HCT116 (cell line): ENCODE measurements around the gene SMARCD1. TPM values are rescaled to one million over a fixed set of nuclear protein-coding genes. Genes with fewer than 3 reads are reported as not detected.

ENCODE experiments used
- ATAC-seq: fragments of 200-7000 bp; cut with Tn5 transposase; 2 replicates; pipeline ENCODE4 v1.9.1; 2020; ENCODE audit warnings: mild to moderate bottlenecking, moderate library complexity
- BruUV-seq: library from RNA; stranded (reverse); fragments of 400-500 nt; replicated peaks from 2 replicates; lab custom pipeline; 2021; lab: Mats Ljungman, UMichigan
- CTCF ChIA-PET: fragments of 300-600 bp; sonication (Branson Sonifier 250); formaldehyde crosslinking; loops from one replicate; lab custom pipeline; 2021; ENCODE audit warnings: antibody characterized with exemption; lab: Charles Lee
- POLR2A ChIA-PET: fragments of 300-600, 350-600 bp; sonication (Branson Sonifier 250); formaldehyde crosslinking; loops from one replicate; lab custom pipeline; 2021; ENCODE audit warnings: antibody characterized with exemption; lab: Charles Lee
- RAD21 ChIA-PET, 2 experiments: fragments of 300-600 bp; sonication (Branson Sonifier 250); formaldehyde crosslinking; loops; one replicate each; lab custom pipeline; 2023; ENCODE audit warnings: low total read pairs in 2 of 2; ENCODE audit not compliant: uncharacterized antibody in 2 of 2, unreplicated experiment in 2 of 2, low non-redundant PET in 1 of 2; lab: Charles Lee
- DNase-seq: peaks from one replicate; pipeline ENCODE4 v3.0.0-alpha.2; 2010; ENCODE audit warnings: low read depth, low spot score
- H2AFZ ChIP-seq: fragments of 200-600 bp; shearing (Covaris generic), sonication (generic); 2 replicates; pipeline ENCODE4 v1.6.1; 2017; ENCODE audit warnings: low read depth, mixed run types, mixed read lengths, antibody characterized with exemption, low read length; ENCODE audit not compliant: poor library complexity, severe bottlenecking
- H3K27ac ChIP-seq: 2 replicates; pipeline ENCODE4 v1.5.1; 2012; ENCODE audit warnings: low read depth, low read length
- H3K27me3 ChIP-seq: fragments of 200-600 bp; sonication (generic); 2 replicates; pipeline ENCODE4 v1.6.1; 2016; ENCODE audit warnings: mixed run types, low read length, mixed read lengths; ENCODE audit not compliant: insufficient read depth
- H3K36me3 ChIP-seq, 2 experiments: fragments of 200-500 bp in 1 of 2; fragments of 200-600 bp in 1 of 2; sonication (Bioruptor generic) in 1 of 2; sonication (generic) in 1 of 2; 2 replicates each; pipeline versions ENCODE4 v1.5.1 to v1.6.1; 2014 to 2016; ENCODE audit warnings: low read length in 2 of 2, inconsistent platforms in 1 of 2, mixed read lengths in 1 of 2, mixed run types in 1 of 2; ENCODE audit not compliant: insufficient read depth in 2 of 2, control insufficient read depth in 1 of 2
- H3K4me1 ChIP-seq, 2 experiments: fragments of 200-600 bp in 1 of 2; sonication (generic) in 1 of 2; 2 replicates each; pipeline versions ENCODE4 v1.5.1 to v1.6.1; 2012 to 2017; ENCODE audit warnings: low read length in 2 of 2, inconsistent platforms in 1 of 2, mild to moderate bottlenecking in 1 of 2, mixed read lengths in 1 of 2, mixed run types in 1 of 2, moderate library complexity in 1 of 2; ENCODE audit not compliant: insufficient read depth in 2 of 2, control insufficient read depth in 1 of 2
- H3K4me2 ChIP-seq: fragments of 200-600 bp; sonication (generic); 2 replicates; pipeline ENCODE4 v1.6.1; 2017; ENCODE audit warnings: mixed run types, low read length, mixed read lengths
- H3K4me3 ChIP-seq, 2 experiments: fragments of 200-600 bp in 1 of 2; sonication (generic) in 1 of 2; replicated peaks in 1 of 2; 2 replicates each; pipeline ENCODE4 v1.5.1; 2011 to 2016; ENCODE audit warnings: low read length in 2 of 2, control low read depth in 1 of 2, low read depth in 1 of 2, mild to moderate bottlenecking in 1 of 2, mixed read lengths in 1 of 2, mixed run types in 1 of 2
- H3K79me2 ChIP-seq: fragments of 200-600 bp; sonication (generic); 2 replicates; pipeline ENCODE4 v1.6.1; 2017; ENCODE audit warnings: mild to moderate bottlenecking, mixed run types, low read length, moderate library complexity, mixed read lengths; ENCODE audit not compliant: insufficient read depth
- H3K9ac ChIP-seq: fragments of 200-600 bp; sonication (generic); 2 replicates; pipeline ENCODE4 v1.6.1; 2016; ENCODE audit warnings: low read length, mixed read lengths
- H3K9me2 ChIP-seq: fragments of 200-600 bp; sonication (generic), shearing (Covaris generic); 2 replicates; pipeline ENCODE4 v1.6.1; 2017; ENCODE audit warnings: mixed run types, mild to moderate bottlenecking, moderate library complexity; ENCODE audit not compliant: insufficient read depth
- H3K9me3 ChIP-seq, 2 experiments: fragments of 200-500 bp in 1 of 2; fragments of 200-600 bp in 1 of 2; sonication (Bioruptor generic) in 1 of 2; sonication (generic) in 1 of 2; 2 replicates each; pipeline ENCODE4 v1.6.1; 2014 to 2017; ENCODE audit warnings: low read length in 2 of 2, mixed read lengths in 2 of 2, inconsistent platforms in 1 of 2, low read depth in 1 of 2, mild to moderate bottlenecking in 1 of 2, mixed run types in 1 of 2, moderate library complexity in 1 of 2; ENCODE audit not compliant: control insufficient read depth in 1 of 2, insufficient read depth in 1 of 2
- H4K20me1 ChIP-seq: fragments of 200-600 bp; sonication (generic), shearing (Covaris generic); 2 replicates; pipeline ENCODE4 v1.6.1; 2017; ENCODE audit warnings: mixed run types, mild to moderate bottlenecking, moderate library complexity; ENCODE audit not compliant: insufficient read depth
- CBX3 ChIP-seq: IDR thresholded peaks from 2 replicates; pipeline ENCODE4 v1.6.1; 2012; ENCODE audit warnings: low read depth
- CEBPB ChIP-seq: IDR thresholded peaks from 2 replicates; pipeline ENCODE4 v1.6.1; 2012; ENCODE audit warnings: low read depth
- ELF1 ChIP-seq: IDR thresholded peaks from 2 replicates; pipeline ENCODE4 v1.6.1; 2012; ENCODE audit warnings: low read depth, borderline replicate concordance
- EZH2 ChIP-seq: fragments of 200-600 bp; sonication (generic); IDR thresholded peaks from 2 replicates; pipeline ENCODE4 v1.6.1; 2017; ENCODE audit warnings: antibody characterized with exemption, mixed run types
- EZH2phosphoT487 ChIP-seq: fragments of 200-600 bp; IDR thresholded peaks from 2 replicates; pipeline ENCODE4 v1.6.1; 2018; ENCODE audit warnings: antibody characterized with exemption, borderline replicate concordance
- FOSL1 ChIP-seq: IDR thresholded peaks from 2 replicates; pipeline ENCODE4 v1.6.1; 2012; ENCODE audit warnings: low read depth
- JUND ChIP-seq: IDR thresholded peaks from 2 replicates; pipeline ENCODE4 v1.6.1; 2012
- POLR2A ChIP-seq: IDR thresholded peaks from 2 replicates; pipeline ENCODE4 v1.7.0; 2011; ENCODE audit warnings: borderline replicate concordance; ENCODE audit not compliant: insufficient read depth, insufficient read length; ENCODE audit errors: extremely low read depth
- POLR2AphosphoS5 ChIP-seq: IDR thresholded peaks from 2 replicates; pipeline ENCODE4 v1.6.1; 2011; ENCODE audit warnings: mild to moderate bottlenecking, low read depth, low read length, moderate library complexity
- RAD21 ChIP-seq: IDR thresholded peaks from 2 replicates; pipeline ENCODE4 v1.6.1; 2012; ENCODE audit warnings: low read depth, mild to moderate bottlenecking
- SRF ChIP-seq: IDR thresholded peaks from 2 replicates; pipeline ENCODE4 v1.6.1; 2012; ENCODE audit warnings: low read depth
- TCF7L2 ChIP-seq: IDR thresholded peaks from 2 replicates; pipeline ENCODE4 v1.7.0; 2011; ENCODE audit warnings: borderline replicate concordance, inconsistent platforms; ENCODE audit not compliant: insufficient read depth, insufficient read length; ENCODE audit errors: extremely low read depth
- ZFX ChIP-seq: fragments of 450-650 bp; IDR thresholded peaks from 2 replicates; pipeline ENCODE4 v1.6.1; 2017
- ZNF274 ChIP-seq: fragments of 200-500 bp; sonication (Bioruptor generic); IDR thresholded peaks from 2 replicates; pipeline ENCODE4 v1.6.1; 2014; ENCODE audit warnings: mild to moderate bottlenecking, low read depth, low read length, inconsistent platforms
- intact Hi-C: fragments of 100-400 bp; cut with micrococcal nuclease; formaldehyde crosslinking; loops from 2 replicates; pipeline ENCODE4 v1.10.0; 2022
- total RNA-seq: library from RNA; stranded (reverse); gene quantifications from one replicate; pipeline ENCODE4 v1.2.1, GENCODE V29; 2021; ENCODE audit not compliant: unreplicated experiment
- TF ChIP-seq, protein P1 (sequence below): IDR thresholded peaks from 2 replicates; pipeline ENCODE4 v1.6.1; 2012
- TF ChIP-seq, protein P2 (sequence below): IDR thresholded peaks from 2 replicates; pipeline ENCODE4 v1.6.1; 2011; ENCODE audit warnings: mild to moderate bottlenecking, low read length, moderate library complexity; ENCODE audit not compliant: insufficient replicate concordance; ENCODE audit errors: extremely low read depth
- TF ChIP-seq, protein P3 (sequence below): IDR thresholded peaks from 2 replicates; pipeline ENCODE4 v1.6.1; 2012; ENCODE audit warnings: low read depth
- TF ChIP-seq, protein P4 (sequence below), 3 experiments: fragments of 200-600 bp in 1 of 3; sonication (generic) in 1 of 3; IDR thresholded peaks in 2 of 3; conservative IDR thresholded peaks in 1 of 3; 2 replicates each; pipeline ENCODE4 v1.5.1; 2012 to 2017; ENCODE audit warnings: low read depth in 2 of 3, low read length in 2 of 3, antibody characterized with exemption in 1 of 3, borderline replicate concordance in 1 of 3, control low read depth in 1 of 3, mild to moderate bottlenecking in 1 of 3, mixed read lengths in 1 of 3, mixed run types in 1 of 3, moderate library complexity in 1 of 3; ENCODE audit not compliant: insufficient read depth in 1 of 3
- TF ChIP-seq, protein P5 (sequence below): IDR thresholded peaks from 2 replicates; pipeline ENCODE4 v1.6.1; 2012

Gene SMARCD1
- total RNA-seq, 1 experiment from 2014 or later, result 64.8 TPM

DNA sequence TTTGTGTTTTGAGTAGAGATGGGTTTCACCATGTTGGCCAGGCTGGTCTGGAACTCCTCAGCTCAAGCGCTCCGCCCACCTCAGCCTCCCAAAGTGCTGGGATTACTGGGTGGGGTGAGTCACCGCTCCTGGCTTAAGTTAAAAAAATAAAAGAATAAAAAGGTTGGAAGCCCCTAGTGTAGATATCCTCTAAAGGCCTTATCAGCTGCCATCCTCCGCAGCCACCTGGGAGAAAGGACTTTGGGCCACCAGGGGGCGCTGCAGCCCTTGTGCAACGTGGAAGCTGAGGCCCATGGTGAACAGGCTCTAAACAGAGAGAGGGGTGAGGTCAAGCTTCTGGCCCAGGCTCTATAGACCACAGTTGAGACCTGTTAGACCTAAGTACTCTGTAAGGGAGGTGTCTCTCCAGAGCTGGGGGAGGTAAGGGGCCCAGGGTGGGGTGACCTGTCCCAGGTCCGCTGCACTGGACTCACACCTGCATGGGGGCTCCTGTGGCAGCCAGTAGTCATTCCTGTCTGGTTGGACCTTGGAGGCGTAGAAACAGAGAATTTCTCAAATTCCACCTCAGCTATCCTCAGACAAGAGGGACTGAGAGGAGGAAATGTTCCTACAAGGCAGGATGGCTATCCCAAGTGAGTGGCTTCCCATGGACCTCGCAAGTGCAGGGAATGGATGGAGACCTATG lies 45.8 kb upstream of the SMARCD1 start:
- BruUV-seq, result no TSS peak
- Histone ChIP-seq H3K4me3 (no peak overlapping the region), H3K79me2 (no peaks in the 10 kb centered on the region), H3K9me3 (no peaks in the 10 kb centered on the region), H2AFZ (peak overlapping the region; percentile 84), H4K20me1 (no peaks in the 10 kb centered on the region), H3K27me3 (no peaks in the 10 kb centered on the region), H3K27ac (no peak overlapping the region), H3K4me1 (peaks cover 0 to 9% of the 10 kb centered on the region in 2 experiments; a peak in 2 of 4 replicates), H3K9me2 (no peaks in the 10 kb centered on the region), H3K36me3 (no peaks in the 10 kb centered on the region), H3K4me2 (peak overlapping the region; percentile 23; the same call in 1 of the 2 replicates), H3K9ac (no peak overlapping the region)
- peak; percentile 98 for ATAC-seq
- DNase-seq, result peak; percentile 71
- ChIA-PET RAD21 (interaction anchor here (0.5 to 1.8 kb wide), 5 partner anchors 15 to 298 kb away, joined by 3 to 6 read pairs (median 4); partner anchors contain the start of gene TMBIM6 (in 1 of the 2)), CTCF (interaction anchor here (0.7 to 3.6 kb wide), 22 partner anchors 8 to 409 kb away, joined by 3 to 32 read pairs (median 5); partner anchors contain the start of gene RACGAP1), POLR2A (interaction anchor here (1.0 to 1.4 kb wide), 3 partner anchors 9 to 172 kb away, joined by 3 to 5 read pairs (median 3); no protein-coding TSS in a partner anchor)
- intact Hi-C loops, result loop anchor here (1.0 kb wide), 1 partner anchor 31 kb away; no protein-coding TSS in a partner anchor
- TF ChIP-seq EZH2, result no peak
- TF ChIP-seq TCF7L2, result no peak
- TF ChIP-seq, protein P1, sequence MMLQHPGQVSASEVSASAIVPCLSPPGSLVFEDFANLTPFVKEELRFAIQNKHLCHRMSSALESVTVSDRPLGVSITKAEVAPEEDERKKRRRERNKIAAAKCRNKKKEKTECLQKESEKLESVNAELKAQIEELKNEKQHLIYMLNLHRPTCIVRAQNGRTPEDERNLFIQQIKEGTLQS, result no peak
- TF ChIP-seq POLR2AphosphoS5, result no peak
- TF ChIP-seq, protein P2, sequence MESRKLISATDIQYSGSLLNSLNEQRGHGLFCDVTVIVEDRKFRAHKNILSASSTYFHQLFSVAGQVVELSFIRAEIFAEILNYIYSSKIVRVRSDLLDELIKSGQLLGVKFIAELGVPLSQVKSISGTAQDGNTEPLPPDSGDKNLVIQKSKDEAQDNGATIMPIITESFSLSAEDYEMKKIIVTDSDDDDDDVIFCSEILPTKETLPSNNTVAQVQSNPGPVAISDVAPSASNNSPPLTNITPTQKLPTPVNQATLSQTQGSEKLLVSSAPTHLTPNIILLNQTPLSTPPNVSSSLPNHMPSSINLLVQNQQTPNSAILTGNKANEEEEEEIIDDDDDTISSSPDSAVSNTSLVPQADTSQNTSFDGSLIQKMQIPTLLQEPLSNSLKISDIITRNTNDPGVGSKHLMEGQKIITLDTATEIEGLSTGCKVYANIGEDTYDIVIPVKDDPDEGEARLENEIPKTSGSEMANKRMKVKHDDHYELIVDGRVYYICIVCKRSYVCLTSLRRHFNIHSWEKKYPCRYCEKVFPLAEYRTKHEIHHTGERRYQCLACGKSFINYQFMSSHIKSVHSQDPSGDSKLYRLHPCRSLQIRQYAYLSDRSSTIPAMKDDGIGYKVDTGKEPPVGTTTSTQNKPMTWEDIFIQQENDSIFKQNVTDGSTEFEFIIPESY, result no peak
- TF ChIP-seq, protein P3, sequence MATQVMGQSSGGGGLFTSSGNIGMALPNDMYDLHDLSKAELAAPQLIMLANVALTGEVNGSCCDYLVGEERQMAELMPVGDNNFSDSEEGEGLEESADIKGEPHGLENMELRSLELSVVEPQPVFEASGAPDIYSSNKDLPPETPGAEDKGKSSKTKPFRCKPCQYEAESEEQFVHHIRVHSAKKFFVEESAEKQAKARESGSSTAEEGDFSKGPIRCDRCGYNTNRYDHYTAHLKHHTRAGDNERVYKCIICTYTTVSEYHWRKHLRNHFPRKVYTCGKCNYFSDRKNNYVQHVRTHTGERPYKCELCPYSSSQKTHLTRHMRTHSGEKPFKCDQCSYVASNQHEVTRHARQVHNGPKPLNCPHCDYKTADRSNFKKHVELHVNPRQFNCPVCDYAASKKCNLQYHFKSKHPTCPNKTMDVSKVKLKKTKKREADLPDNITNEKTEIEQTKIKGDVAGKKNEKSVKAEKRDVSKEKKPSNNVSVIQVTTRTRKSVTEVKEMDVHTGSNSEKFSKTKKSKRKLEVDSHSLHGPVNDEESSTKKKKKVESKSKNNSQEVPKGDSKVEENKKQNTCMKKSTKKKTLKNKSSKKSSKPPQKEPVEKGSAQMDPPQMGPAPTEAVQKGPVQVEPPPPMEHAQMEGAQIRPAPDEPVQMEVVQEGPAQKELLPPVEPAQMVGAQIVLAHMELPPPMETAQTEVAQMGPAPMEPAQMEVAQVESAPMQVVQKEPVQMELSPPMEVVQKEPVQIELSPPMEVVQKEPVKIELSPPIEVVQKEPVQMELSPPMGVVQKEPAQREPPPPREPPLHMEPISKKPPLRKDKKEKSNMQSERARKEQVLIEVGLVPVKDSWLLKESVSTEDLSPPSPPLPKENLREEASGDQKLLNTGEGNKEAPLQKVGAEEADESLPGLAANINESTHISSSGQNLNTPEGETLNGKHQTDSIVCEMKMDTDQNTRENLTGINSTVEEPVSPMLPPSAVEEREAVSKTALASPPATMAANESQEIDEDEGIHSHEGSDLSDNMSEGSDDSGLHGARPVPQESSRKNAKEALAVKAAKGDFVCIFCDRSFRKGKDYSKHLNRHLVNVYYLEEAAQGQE, result no peak
- TF ChIP-seq EZH2phosphoT487, result no peak
- no peak for TF ChIP-seq SRF
- TF ChIP-seq CEBPB, result no peak
- no peak for TF ChIP-seq ZFX
- TF ChIP-seq, protein P4, sequence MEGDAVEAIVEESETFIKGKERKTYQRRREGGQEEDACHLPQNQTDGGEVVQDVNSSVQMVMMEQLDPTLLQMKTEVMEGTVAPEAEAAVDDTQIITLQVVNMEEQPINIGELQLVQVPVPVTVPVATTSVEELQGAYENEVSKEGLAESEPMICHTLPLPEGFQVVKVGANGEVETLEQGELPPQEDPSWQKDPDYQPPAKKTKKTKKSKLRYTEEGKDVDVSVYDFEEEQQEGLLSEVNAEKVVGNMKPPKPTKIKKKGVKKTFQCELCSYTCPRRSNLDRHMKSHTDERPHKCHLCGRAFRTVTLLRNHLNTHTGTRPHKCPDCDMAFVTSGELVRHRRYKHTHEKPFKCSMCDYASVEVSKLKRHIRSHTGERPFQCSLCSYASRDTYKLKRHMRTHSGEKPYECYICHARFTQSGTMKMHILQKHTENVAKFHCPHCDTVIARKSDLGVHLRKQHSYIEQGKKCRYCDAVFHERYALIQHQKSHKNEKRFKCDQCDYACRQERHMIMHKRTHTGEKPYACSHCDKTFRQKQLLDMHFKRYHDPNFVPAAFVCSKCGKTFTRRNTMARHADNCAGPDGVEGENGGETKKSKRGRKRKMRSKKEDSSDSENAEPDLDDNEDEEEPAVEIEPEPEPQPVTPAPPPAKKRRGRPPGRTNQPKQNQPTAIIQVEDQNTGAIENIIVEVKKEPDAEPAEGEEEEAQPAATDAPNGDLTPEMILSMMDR (IDR thresholded peaks at IDR 0.05 in 2 of 3, conservative IDR thresholded peaks at IDR 0.05 in 1 of 3; ENCODE audit: borderline replicate concordance in 1 of 3, insufficient read depth in 1 of 3, low read depth in 2 of 3, low read length in 2 of 3), result peak; percentile 84 to 98 (median 97)
- no peak for TF ChIP-seq ELF1
- no peak for TF ChIP-seq ZNF274
- TF ChIP-seq, protein P5, sequence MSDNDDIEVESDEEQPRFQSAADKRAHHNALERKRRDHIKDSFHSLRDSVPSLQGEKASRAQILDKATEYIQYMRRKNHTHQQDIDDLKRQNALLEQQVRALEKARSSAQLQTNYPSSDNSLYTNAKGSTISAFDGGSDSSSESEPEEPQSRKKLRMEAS, result no peak
- no peak for TF ChIP-seq POLR2A
- TF ChIP-seq FOSL1, result no peak
- no peak for TF ChIP-seq JUND
- no peak for TF ChIP-seq CBX3
- TF ChIP-seq RAD21, result peak; percentile 72
